Prostate gland (tissue), 2 donors: ENCODE data around the gene SLC26A11.

ENCODE experiments used
- POLR2AphosphoS5 ChIP-seq: sonication (generic); formaldehyde crosslinking; IDR thresholded peaks from one replicate; pipeline ENCODE4 v1.6.1; 2017; ENCODE audit warnings: antibody characterized with exemption
- TF ChIP-seq, protein P1 (sequence below), 4 experiments: fragments of 200-600 bp in 2 of 4; fragments of 450-650 bp in 2 of 4; sonication (generic) in 2 of 4; IDR thresholded peaks; 1 replicate in 3 of 4; 2 replicates in 1 of 4; pipeline ENCODE4 v1.5.1; 2016 to 2019; ENCODE audit warnings: antibody characterized with exemption in 4 of 4, mild to moderate bottlenecking in 2 of 4, moderate library complexity in 2 of 4

DNA sequence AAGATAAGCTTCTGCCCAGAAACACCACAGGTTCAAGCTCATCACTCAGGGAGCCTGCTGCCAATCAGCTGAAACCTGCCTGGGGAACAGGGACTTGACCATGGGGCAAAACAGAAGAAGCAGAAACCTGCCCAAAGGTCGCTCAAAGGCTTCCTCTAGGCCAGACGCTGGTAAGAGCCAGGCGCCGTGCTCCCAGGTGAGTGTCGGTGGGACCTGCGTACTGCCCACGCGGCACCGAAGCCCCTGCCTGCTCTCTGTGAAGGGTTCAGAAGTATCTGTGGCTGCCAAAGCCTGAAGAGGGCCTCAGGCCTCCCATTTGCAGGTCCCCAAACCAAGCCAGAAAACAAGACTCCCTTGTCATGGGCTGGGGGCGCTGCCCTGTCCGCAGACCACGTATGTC lies 10.5 kb upstream of the SLC26A11 start:
- TF ChIP-seq, protein P1, sequence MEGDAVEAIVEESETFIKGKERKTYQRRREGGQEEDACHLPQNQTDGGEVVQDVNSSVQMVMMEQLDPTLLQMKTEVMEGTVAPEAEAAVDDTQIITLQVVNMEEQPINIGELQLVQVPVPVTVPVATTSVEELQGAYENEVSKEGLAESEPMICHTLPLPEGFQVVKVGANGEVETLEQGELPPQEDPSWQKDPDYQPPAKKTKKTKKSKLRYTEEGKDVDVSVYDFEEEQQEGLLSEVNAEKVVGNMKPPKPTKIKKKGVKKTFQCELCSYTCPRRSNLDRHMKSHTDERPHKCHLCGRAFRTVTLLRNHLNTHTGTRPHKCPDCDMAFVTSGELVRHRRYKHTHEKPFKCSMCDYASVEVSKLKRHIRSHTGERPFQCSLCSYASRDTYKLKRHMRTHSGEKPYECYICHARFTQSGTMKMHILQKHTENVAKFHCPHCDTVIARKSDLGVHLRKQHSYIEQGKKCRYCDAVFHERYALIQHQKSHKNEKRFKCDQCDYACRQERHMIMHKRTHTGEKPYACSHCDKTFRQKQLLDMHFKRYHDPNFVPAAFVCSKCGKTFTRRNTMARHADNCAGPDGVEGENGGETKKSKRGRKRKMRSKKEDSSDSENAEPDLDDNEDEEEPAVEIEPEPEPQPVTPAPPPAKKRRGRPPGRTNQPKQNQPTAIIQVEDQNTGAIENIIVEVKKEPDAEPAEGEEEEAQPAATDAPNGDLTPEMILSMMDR (IDR thresholded peaks at IDR 0.05), result no peak
- no peak for TF ChIP-seq POLR2AphosphoS5
